NCI-H524 treated with DMSO at 0.1 percent for 48 hours (cell line): ENCODE measurements around the gene PUS1.

Experiments used
- DNase-seq: peaks from one replicate; lab custom pipeline; 2025; lab: John Stamatoyannopoulos, UW

Gene PUS1

DNA sequence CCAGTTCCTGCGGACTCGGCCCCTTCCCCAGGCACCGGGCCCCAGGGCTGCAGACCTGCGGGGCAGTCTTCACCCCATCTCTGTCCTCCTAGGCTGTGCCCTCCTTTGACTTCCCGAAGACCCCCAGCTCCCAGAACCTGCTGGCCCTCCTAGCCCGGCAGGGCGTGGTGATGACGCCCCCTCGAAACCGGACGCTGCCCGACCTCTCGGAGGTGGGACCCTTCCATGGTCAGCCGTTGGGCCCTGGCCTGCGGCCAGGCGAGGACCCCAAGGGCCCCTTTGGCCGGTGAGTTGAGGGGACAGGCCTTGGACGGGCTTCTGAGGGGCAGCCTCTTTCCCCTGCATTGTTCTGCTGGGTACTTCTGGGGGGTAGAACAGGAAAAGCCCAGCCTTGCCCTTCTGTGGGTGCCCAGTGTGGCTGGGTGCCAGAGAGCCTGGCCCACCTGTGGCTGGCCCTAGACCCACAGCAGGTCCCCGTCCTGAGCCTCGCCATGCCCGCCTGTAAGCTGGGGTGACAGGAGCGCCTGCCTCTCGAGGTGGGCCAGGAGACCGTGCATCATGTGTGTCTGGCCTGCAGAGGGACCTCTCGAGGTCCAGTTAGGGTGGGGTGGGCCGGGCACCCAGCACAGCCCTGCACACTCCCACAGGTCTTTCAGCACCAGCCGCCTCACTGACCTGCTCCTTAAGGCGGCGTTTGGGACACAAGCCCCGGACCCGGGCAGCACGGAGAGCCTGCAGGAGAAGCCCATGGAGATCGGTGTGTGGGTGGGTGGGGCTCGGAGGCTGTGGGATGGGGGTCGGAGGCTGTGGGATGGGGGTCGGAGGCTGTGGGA lies 12.6 kb upstream of the PUS1 start:
- no peak for DNase-seq

DNA sequence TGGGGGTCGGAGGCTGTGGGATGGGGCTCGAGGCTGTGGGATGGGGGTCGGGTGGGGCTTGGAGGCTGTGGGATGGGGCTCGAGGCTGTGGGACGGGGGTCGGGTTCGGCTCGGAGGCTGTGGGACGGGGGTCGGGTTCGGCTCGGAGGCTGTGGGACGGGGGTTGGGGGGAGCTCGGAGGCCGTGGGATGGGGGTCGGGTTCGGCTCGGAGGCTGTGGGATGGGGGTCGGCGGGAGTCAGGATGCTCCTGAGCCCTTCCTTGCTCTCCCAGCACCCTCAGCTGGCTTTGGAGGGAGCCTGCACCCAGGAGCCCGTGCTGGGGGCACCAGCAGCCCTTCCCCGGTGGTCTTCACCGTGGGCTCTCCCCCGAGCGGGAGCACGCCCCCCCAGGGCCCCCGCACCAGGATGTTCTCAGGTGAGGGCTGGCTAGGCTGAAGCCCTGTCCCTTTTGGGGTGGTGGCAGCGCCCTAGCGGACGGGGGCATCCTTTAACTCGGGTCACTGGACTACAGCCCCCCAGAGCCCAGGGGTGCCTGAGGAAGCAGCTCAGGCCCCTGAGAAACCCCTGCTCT lies 11.9 kb upstream of the PUS1 start:
- no peak for DNase-seq

DNA sequence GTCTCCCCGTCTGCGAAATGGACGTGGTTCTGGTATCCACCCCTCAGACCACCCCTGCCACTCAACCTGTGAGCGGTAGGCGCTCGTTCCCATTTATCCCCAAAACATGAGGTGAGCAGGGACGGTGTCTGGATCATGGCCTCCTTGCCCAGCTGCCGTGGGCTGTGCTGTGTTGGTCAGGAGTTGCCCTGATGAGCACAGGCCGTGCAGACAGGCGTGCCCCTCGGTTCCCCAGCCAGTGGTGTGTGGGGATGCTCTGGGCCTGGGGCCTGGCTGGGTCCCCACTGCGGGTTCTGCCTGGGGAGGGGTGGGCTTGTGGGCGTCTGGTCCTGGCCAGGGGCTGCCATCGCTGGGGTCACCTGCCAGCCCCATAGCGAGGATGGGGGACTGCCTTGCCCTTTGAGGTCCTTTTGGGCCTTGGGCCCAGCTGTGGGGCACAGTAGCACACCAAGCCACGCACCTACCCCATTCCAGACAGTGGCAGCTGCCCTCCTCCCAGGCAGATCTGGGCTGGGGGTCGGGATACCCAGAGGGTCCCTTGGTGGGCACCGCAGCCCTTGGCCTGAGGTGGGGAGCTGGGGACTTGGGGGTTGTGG lies 11.3 kb upstream of the PUS1 start:
- DNase-seq = no peak

DNA sequence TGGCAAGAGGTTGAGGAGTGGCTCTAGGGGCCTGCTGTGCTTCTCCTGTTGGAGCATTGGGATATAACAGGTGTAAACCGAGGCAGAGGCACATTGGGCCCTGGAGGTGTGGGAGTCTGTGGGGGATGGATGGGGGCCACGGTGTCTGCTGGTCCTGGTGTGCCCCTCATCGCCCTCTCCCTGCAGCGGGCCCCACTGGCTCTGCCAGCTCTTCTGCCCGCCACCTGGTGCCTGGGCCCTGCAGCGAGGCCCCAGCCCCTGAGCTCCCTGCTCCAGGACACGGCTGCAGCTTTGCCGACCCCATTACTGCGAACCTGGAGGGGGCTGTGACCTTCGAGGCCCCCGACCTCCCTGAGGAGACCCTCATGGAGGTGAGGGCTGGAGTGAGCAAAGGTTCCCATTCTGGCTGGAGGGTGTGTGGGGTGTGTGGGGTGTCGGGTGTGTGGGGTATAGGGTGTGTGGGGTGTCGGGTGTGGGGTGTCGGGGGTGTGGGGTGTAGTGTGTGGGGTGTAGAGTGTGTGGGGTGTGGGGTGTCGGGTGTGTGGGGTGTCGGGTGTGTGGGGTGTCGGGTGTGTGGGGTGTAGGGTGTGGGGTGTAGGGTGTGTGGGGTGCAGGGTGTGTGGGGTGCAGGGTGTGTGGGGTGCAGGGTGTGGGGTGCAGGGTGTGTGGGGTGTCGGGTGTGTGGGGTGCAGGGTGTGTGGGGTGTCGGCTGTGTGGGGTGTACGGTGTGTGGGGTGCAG lies 10.6 kb upstream of the PUS1 start:
- no peak for DNase-seq

DNA sequence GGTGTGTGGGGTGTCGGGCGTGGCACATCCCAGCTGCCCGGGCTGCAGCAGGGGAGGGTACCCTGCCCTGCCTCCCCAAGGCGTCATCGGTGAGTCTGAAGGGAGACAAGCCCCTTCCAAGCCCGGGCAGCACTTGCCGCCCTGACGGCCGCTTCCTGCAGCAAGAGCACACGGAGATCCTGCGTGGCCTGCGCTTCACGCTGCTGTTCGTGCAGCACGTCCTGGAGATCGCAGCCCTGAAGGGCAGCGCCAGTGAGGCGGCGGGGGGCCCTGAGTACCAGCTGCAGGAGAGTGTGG lies 10.1 kb upstream of the PUS1 start:
- DNase-seq = no peak

DNA sequence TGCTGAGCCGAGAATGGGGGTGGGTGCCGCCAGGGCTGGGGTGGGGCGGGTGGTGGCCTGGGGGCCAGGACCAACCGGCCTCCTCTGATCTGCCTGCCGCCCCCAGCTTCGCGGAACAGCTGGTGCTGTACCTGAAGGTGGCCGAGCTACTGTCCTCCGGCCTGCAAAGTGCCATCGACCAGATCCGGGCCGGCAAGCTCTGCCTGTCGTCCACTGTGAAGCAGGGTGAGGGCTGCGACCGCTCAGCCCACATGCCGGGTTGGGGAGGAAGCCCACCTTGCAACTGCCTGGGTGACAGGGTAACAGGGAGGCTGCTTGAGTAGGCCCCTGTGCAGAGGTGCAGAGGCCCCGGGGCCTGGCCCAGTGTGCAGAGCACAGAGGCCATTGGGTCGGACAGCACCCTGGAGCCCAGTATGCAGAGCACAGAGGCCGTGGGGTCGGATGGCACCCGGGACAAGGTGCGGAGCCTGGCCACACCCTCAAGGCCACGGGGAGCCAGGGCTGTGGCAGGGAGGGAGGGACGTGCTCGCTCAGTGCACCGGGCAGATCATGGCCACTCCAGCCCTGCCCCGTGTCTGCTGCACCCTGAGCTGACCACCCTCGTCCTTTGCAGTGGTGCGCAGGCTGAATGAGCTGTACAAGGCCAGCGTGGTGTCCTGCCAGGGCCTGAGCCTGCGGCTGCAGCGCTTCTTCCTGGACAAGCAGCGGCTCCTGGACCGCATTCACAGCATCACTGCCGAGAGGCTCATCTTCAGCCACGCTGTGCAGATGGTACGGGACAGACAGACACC lies 9.5 kb upstream of the PUS1 start:
- DNase-seq = no peak

DNA sequence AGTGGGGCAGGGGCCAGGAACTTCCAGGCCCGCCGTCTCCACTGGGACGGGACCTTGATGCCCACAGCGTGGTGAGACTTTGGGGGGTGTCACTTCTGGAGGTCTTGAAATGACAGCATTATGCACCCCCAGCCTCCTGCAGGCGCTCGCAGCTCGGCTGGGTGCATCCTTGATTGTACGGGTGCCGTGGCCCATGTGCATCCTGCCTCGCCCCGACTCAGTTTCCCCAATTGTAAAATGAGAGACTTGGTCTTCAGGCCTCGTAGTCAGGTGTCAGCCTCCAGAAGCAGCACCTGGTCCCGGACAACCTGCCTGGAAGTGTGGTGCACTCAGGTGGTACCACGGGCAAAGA lies 8.9 kb upstream of the PUS1 start:
- DNase-seq = no peak

DNA sequence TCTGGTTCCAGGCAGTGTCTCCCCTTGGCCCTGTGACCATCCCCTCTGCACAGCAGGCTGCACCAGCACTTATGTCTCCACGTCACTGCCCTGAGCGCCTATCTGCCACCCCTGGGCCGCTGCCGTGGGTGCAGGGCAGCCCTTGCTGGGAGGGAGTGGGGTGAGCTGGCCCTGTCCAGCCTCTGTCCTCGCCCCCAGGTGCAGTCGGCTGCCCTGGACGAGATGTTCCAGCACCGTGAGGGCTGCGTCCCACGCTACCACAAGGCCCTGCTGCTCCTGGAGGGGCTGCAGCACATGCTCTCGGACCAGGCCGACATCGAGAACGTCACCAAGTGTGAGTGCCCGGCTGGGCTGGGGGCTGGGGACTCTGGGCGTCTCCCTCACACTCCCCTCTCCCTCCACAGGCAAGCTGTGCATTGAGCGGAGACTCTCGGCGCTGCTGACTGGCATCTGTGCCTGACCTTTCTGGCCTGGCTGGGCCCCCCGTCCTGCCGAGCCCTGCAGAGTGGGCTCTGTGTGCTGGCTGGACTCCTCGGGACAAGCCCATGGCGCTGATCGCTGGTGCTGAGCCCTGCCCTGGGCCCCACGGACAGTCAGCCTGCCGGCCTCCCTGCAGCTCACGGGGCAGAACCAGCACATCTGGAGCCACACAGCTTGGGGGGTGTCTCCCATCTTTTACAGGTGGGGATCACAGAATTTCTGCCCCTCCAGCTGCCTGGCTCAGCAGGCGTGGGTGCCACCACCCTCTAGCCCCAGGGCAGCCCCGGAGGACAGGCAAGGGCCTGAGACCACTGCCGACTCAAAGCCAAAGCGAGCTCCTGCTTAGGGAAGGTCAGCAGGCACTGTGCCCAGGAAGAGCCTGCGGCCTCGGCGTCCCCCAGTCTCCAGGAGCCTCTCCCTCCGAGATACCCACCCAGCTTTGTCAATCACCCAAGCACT lies 7.9 kb upstream of the PUS1 start:
- no peak for DNase-seq

DNA sequence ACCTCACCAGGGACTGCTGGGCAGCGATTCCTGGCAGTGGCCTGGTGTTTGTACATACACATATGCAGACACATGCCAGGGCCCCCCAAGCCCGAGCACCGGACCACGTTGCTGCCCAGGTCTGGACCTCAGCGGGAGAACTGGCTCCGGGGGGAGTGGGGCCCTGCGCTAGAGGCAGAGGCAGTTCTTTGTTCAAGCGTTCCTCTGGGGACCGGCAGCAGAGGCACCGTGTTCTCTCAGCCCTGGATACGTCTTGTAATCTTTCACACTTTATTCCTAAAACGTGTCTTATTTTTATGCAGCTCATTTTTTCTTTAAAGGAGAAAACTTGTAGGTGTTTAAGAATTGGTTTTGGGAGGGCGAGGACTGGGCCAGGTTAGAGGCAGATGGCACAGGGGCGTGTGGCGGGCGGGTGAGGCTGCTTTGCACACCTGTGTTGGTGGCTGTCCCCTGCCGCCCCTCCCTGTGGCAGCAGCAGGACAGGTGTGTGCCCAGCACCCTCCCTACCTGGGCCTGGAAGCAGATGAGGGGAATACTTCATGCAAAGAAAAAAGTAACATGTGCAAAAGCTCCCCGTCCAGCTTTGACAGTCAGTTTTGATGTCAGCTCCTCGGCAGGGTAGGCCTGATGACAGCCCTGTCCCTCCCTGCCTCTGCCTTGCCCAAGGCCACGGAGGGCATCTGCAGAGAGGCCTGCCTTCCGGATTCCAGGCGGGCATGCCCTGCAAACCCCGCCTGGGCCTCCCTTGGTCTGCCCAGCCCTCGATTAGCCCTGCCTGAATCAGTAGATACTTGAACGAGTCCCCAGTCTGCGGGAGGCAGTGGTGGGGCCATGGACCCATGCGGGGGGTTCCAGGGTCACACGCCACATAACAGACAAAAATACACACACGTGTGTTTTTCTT lies 7.0 kb upstream of the PUS1 start:
- DNase-seq = no peak

DNA sequence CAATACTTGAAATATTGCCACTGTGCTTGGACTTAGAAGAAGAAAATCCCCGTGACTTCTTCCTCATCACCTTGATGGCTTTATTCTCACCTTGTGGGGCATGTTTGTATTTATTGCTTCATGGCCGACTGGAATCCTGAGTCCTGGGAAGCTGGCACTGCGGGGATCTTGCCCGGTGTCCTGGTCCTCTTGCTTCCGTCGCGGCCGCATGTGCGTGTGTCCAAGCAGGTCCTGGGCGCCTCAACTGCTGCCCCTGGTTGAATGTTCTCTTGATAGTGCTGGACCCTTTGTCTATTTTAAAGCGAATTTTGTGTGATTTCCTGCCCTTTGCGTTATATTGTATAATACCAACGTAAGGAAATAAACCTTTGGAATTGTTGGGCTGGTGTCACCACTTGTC lies 6.3 kb upstream of the PUS1 start:
- DNase-seq = no peak

DNA sequence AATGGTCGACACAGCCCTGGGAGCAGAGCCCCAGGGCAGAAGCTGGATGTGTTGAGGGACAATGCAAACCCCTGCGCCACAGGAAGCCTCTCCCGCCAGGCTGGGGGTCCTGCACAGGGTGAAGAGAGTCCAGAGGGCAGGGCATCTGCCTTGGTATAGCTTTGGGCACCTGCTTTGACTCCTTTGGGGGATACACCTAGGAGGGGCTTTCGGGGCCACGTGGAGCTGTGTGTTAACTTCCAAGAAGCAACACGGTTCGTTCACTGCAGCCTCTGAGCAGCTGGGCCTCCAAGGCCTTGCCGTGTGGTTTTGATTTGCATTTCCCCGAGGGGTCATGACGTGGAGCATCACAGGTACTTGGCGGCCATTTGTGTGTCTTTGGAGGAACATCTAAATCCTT lies 5.8 kb upstream of the PUS1 start:
- DNase-seq = no peak

DNA sequence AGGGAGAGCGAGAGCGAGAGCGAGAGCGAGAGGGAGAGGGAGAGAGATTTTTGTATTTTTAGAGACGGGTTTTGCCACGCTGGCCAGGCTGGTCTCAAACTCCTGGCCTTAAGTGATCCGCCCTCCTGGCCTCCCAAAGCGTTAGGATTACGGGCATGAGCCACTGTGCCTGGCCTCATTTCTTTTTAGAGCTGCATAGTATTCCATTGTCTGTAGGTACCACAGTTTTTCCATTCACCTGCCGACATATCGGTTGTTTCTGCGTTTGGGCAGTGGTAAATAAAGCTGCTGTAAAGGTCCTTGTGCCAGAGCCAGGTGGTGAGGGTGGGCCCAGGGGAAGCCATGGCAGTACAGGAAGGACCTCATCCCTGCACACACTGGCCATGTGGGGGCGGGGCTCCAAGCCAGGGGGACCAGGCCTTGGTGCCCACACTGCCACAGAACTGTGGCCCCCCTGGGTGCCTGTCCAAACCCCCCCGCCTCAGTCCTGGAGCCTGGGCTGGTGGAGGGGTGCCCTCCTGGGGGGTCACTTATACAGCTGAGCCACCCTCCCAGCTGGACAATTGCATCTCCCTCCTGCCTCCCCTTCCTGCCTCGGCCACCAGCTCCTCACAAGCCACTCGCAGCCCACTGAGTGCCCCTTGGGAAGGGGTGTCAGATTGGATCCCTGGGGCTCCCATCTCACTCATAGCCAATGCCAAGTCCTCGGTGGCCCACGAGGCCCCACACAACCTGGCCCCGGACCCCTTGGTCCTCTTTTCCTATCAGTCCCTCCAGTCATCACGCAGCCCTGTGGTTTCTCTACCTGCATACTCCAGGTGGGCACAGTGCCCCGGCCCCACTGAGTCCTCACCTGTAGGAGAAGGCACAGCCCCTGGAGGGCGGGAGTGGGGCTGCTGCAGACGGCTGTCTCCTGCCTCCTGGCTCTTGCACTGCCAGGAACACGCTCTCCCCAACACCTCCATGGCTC lies 1.7 kb upstream of the PUS1 start:
- no peak for DNase-seq

DNA sequence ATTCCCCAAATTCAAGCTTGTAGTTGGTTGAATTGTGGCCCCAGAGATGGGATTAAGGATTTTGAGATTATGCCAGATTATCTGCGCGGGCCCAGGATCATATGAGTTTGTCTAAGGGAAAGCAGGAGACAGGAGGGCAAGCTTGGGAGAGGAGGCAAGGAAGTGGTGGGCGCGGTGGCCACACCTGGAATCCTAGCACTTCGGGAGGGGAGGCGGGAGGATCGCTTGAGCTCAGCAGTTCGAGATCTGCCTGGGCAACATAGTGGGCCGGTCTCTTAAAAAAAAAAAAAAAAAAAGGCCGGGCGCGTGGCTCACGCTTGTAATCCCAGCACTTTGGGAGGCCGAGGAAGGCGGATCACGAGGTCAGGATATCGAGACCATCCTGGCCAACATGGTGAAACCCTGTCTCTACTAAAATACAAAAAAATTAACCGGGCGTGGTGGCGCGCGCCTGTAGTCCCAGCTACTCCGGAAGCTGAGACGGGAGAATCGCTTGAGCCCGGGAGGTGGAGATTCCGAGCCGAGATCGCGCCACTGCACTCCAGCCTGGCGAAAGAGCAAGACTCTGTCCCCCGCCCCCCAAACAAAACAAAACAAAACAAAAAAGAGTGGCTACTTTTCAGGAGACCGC lies 881 bp upstream of the PUS1 start:
- DNase-seq = no peak

DNA sequence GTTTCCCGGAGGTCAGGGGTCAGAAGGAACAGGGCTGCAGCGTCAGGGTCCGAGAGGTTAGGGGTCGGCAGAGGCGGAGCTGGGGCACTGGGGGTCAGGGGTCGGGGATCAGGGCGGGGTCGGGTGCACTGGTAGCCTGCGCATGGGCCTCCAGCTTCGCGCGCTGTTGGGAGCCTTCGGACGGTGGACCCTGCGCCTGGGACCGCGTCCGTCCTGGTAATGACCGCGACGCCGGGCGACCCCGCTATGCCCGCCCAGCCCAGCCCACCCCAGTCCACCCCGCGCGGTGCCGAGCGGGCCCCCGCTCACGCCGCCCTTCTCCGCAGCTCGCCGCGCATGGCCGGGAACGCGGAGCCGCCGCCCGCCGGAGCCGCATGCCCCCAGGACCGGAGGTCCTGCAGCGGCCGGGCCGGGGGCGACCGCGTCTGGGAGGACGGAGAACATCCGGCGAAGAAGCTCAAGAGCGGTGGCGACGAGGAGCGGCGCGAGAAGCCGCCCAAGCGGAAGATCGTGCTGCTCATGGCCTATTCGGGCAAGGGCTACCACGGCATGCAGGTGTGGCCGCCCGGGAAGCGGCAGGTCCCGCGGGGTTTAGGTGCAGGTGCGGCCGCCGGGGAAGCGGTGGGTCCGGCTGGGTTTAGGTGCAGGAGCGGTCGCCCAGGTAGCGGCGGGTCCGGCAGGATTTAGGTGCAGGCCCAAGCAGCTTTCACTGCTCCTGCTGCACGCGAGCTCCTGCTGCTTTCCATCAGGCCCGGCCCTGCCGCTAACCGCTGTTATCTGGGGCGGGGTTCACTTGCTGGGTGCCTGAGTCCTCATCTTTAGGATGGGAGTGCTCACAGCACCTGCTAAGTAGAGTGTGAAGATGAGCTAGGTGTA lies 743 bp downstream of the PUS1 start:
- no peak for DNase-seq

DNA sequence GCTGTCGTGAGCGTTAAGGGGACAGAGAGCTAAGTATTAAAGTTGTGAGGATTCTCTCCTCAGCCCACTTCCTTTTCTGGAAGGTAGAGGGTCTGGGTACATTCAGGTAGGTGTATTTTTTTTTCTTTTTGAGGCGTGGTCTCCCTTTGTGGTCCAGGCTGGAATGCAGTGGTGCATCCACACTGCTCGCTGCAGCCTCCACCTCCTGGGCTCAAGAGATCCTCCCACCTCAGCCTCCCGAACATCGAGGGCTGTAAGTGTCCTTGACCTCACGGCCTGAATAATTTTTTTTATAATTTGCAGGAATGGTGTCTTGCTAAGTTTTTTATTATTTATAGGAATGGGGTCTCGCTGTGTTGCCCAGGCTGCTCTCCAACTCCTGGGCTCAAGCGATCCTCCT lies 1.4 kb downstream of the PUS1 start:
- no peak for DNase-seq

DNA sequence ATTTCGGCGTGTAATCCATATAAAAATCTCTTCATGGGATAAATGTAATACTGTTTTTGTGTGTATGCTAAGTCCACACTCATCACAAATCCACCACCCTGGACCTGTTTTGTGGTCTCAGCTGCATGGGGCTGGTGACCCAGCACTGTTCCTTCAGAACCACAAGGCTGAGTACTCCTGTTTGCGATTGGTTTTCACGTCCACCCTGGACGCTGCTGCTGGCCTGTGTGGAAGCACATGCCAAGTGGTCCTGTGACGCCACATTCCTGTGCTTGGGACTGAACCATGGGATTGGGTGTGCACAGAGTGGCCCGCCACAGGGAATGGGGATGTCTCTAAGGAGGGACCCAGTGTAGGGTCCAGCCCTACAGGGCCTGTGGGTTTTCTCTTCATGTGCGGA lies 4.3 kb downstream of the PUS1 start:
- DNase-seq = no peak

DNA sequence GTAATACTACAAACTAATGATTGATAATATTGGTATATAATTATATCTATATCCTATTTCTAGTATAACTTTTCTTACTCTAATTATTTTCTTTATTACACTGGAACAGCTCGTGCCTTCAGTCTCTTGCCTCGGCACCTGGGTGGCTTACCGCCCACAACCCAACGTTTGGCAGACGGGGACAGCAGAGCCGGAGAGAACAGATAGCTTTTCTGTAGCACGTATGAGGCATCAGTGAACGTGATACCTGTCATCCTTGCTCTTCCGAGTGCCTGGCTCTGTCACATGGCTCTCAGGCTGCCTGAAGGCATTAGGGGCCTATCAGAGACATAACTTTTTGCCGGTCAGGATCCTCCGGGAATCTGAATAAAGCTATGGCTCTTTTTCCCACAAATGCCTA lies 5.5 kb downstream of the PUS1 start:
- no peak for DNase-seq

DNA sequence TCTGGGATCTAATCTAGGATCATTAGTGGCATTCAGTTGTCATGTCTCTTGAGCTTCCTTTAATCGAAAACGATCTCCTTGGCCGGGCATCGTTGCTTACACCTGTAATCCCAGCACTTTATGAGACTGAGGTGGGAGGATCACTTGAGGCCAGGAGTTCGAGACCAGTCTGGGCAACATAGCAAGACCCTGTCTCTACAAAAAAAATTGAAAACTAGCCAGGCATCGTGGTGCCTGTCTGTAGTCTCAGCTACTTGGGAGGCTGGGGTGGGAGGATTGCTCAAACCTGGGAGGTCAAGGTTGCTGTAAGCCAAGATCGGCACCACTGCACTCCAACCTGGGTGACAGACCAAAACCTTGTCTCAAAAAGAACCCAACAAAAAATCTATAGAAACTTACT lies 9.0 kb downstream of the PUS1 start:
- no peak for DNase-seq
